SK-N-SH treated with all-trans-retinoic acid at 6 μM for 48 hours (cell line): ENCODE data around the gene TOR3A.

Source experiments
- ATAC-seq: fragments of 200-7000 bp; cut with Tn5 transposase; 3 replicates; pipeline ENCODE4 v1.9.1; 2020; ENCODE audit warnings: mild to moderate bottlenecking, moderate library complexity
- ARNTL ChIP-seq: fragments of 450-650 bp; formaldehyde crosslinking; IDR thresholded peaks from 2 replicates; pipeline ENCODE4 v1.5.0; 2020; ENCODE audit warnings: low read depth, mild to moderate bottlenecking, moderate library complexity, borderline replicate concordance
- BACH2 ChIP-seq: fragments of 250-450 bp; sonication (Bioruptor Pico); IDR thresholded peaks from 2 replicates; pipeline ENCODE4 v1.9.0; 2021; ENCODE audit warnings: mild to moderate bottlenecking, borderline replicate concordance
- CREB5 ChIP-seq: fragments of 250-450 bp; sonication (Bioruptor Pico); IDR thresholded peaks from 2 replicates; pipeline ENCODE4 v1.5.1; 2020; ENCODE audit warnings: low read depth, mild to moderate bottlenecking, moderate library complexity
- CSDC2 ChIP-seq: fragments of 250-450 bp; sonication (Bioruptor Pico); IDR thresholded peaks from 2 replicates; pipeline ENCODE4 v1.5.0; 2020; ENCODE audit warnings: mild to moderate bottlenecking, moderate library complexity
- ESRRG ChIP-seq: fragments of 250-450 bp; sonication (Bioruptor Pico); IDR thresholded peaks from 2 replicates; pipeline ENCODE4 v1.6.1; 2021; ENCODE audit warnings: mild to moderate bottlenecking
- GLIS3 ChIP-seq: fragments of 250-450 bp; sonication (Bioruptor Pico); IDR thresholded peaks from 2 replicates; pipeline ENCODE4 v1.5.0; 2020; ENCODE audit warnings: mild to moderate bottlenecking, moderate library complexity
- ISL1 ChIP-seq: fragments of 250-450 bp; sonication (Bioruptor Pico); IDR thresholded peaks from 2 replicates; pipeline ENCODE4 v2.1.2; 2022; ENCODE audit warnings: mild to moderate bottlenecking, moderate library complexity
- OSR1 ChIP-seq: fragments of 250-450 bp; sonication (Bioruptor Pico); IDR thresholded peaks from 2 replicates; pipeline ENCODE4 v1.8.0; 2022; ENCODE audit warnings: moderate library complexity, mild to moderate bottlenecking, inconsistent platforms
- PATZ1 ChIP-seq: fragments of 250-450 bp; sonication (Bioruptor Pico); IDR thresholded peaks from 2 replicates; pipeline ENCODE4 v1.8.0; 2020; ENCODE audit warnings: mild to moderate bottlenecking, moderate library complexity, borderline replicate concordance
- POU6F1 ChIP-seq: fragments of 250-450 bp; sonication (Bioruptor Pico); IDR thresholded peaks from 2 replicates; pipeline ENCODE4 v1.8.0; 2021; ENCODE audit warnings: low read depth, mild to moderate bottlenecking, moderate library complexity, borderline replicate concordance
- PPARA ChIP-seq: fragments of 250-450 bp; sonication (Bioruptor Pico); IDR thresholded peaks from 2 replicates; pipeline ENCODE4 v1.5.0; 2020; ENCODE audit warnings: mild to moderate bottlenecking, borderline replicate concordance
- RARB ChIP-seq: fragments of 250-450 bp; sonication (Bioruptor Pico); IDR thresholded peaks from 2 replicates; pipeline ENCODE4 v1.8.0; 2021; ENCODE audit warnings: mild to moderate bottlenecking, moderate library complexity
- SNAI2 ChIP-seq: fragments of 250-450 bp; sonication (Bioruptor Pico); IDR thresholded peaks from 2 replicates; pipeline ENCODE4 v1.5.0; 2020; ENCODE audit warnings: mild to moderate bottlenecking, moderate library complexity
- TCF4 ChIP-seq: fragments of 250-450 bp; sonication (Bioruptor Pico); IDR thresholded peaks from 2 replicates; pipeline ENCODE4 v1.8.0; 2021; ENCODE audit warnings: mild to moderate bottlenecking, moderate library complexity, borderline replicate concordance
- TOX ChIP-seq: fragments of 250-450 bp; sonication (Bioruptor Pico); IDR thresholded peaks from 2 replicates; pipeline ENCODE4 v1.8.0; 2021; ENCODE audit warnings: mild to moderate bottlenecking, moderate library complexity, borderline replicate concordance
- ZC3H10 ChIP-seq: fragments of 250-450 bp; sonication (Bioruptor Pico); IDR thresholded peaks from 2 replicates; pipeline ENCODE4 v1.5.1; 2021; ENCODE audit warnings: mild to moderate bottlenecking, moderate library complexity
- ZFP3 ChIP-seq: fragments of 250-450 bp; sonication (Bioruptor Pico); IDR thresholded peaks from 2 replicates; pipeline ENCODE4 v1.5.0; 2020; ENCODE audit warnings: mild to moderate bottlenecking, moderate library complexity
- ZFP30 ChIP-seq: fragments of 450-650 bp; formaldehyde crosslinking; IDR thresholded peaks from 2 replicates; pipeline ENCODE4 v1.5.0; 2022; ENCODE audit warnings: mild to moderate bottlenecking, moderate library complexity
- ZNF565 ChIP-seq: fragments of 450-650 bp; formaldehyde crosslinking; conservative IDR thresholded peaks from 2 replicates; pipeline ENCODE4 v1.5.0; 2020; ENCODE audit warnings: low read depth, mild to moderate bottlenecking, moderate library complexity
- ZNF8 ChIP-seq: fragments of 450-650 bp; formaldehyde crosslinking; IDR thresholded peaks from 2 replicates; pipeline ENCODE4 v1.5.0; 2020; ENCODE audit warnings: mild to moderate bottlenecking, moderate library complexity
- TF ChIP-seq, protein P1 (sequence below): fragments of 250-450 bp; sonication (Bioruptor Pico); IDR thresholded peaks from 2 replicates; pipeline ENCODE4 v1.5.1; 2021; ENCODE audit warnings: mild to moderate bottlenecking, moderate library complexity
- TF ChIP-seq, protein P2 (sequence below): fragments of 250-450 bp; sonication (Bioruptor Pico); IDR thresholded peaks from 2 replicates; pipeline ENCODE4 v1.5.0; 2020; ENCODE audit warnings: mild to moderate bottlenecking, moderate library complexity

TOR3A gene

DNA sequence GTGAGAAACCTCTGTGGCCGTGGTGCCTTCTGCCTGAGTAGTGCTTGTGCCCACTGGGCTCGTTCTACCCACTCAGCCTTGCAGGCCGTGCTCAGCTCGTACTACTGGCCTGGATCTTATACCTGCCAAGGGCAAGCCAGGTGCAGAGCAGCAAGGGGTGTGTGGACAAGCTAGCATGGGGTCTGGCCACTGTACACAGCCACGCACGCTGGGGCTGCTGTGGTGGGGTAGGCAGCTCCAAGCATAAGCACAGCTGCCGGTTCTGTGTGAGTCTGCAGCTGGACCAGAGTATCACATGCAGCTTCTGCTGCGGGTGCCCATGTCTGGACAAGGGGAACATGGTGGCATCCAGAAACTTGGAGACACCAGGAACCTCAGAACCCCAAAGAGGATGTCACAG, 39.8 kb upstream of the TOR3A start:
- no peak for ATAC-seq
- no peak for TF ChIP-seq GLIS3 (CRISPR knock-in tag)
- no peak for TF ChIP-seq ZNF8 (CRISPR knock-in tag)
- no peak for TF ChIP-seq PATZ1 (CRISPR knock-in tag)
- TF ChIP-seq ZNF565 = no peak
- TF ChIP-seq ESRRG (CRISPR knock-in tag) = no peak
- TF ChIP-seq BACH2 = no peak
- no peak for TF ChIP-seq RARB
- no peak for TF ChIP-seq CREB5
- no peak for TF ChIP-seq ISL1 (CRISPR knock-in tag)
- TF ChIP-seq OSR1 = no peak
- TF ChIP-seq ARNTL (CRISPR knock-in tag) = no peak
- TF ChIP-seq SNAI2 (CRISPR knock-in tag) = no peak
- TF ChIP-seq, protein P1, sequence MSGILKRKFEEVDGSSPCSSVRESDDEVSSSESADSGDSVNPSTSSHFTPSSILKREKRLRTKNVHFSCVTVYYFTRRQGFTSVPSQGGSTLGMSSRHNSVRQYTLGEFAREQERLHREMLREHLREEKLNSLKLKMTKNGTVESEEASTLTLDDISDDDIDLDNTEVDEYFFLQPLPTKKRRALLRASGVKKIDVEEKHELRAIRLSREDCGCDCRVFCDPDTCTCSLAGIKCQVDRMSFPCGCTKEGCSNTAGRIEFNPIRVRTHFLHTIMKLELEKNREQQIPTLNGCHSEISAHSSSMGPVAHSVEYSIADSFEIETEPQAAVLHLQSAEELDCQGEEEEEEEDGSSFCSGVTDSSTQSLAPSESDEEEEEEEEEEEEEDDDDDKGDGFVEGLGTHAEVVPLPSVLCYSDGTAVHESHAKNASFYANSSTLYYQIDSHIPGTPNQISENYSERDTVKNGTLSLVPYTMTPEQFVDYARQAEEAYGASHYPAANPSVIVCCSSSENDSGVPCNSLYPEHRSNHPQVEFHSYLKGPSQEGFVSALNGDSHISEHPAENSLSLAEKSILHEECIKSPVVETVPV (CRISPR knock-in tag) = no peak

GRCh38 chr1:179042700-179043099, 39.2 kb upstream of the TOR3A start:
- ATAC-seq = no peak
- TF ChIP-seq TCF4 (CRISPR knock-in tag) = no peak
- no peak for TF ChIP-seq BACH2
- TF ChIP-seq ZFP3 (CRISPR knock-in tag) = no peak
- TF ChIP-seq, protein P2, sequence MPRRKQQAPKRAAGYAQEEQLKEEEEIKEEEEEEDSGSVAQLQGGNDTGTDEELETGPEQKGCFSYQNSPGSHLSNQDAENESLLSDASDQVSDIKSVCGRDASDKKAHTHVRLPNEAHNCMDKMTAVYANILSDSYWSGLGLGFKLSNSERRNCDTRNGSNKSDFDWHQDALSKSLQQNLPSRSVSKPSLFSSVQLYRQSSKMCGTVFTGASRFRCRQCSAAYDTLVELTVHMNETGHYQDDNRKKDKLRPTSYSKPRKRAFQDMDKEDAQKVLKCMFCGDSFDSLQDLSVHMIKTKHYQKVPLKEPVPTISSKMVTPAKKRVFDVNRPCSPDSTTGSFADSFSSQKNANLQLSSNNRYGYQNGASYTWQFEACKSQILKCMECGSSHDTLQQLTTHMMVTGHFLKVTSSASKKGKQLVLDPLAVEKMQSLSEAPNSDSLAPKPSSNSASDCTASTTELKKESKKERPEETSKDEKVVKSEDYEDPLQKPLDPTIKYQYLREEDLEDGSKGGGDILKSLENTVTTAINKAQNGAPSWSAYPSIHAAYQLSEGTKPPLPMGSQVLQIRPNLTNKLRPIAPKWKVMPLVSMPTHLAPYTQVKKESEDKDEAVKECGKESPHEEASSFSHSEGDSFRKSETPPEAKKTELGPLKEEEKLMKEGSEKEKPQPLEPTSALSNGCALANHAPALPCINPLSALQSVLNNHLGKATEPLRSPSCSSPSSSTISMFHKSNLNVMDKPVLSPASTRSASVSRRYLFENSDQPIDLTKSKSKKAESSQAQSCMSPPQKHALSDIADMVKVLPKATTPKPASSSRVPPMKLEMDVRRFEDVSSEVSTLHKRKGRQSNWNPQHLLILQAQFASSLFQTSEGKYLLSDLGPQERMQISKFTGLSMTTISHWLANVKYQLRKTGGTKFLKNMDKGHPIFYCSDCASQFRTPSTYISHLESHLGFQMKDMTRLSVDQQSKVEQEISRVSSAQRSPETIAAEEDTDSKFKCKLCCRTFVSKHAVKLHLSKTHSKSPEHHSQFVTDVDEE (CRISPR knock-in tag) = no peak
- no peak for TF ChIP-seq GLIS3 (CRISPR knock-in tag)
- TF ChIP-seq ZNF565 = no peak
- no peak for TF ChIP-seq ZNF8 (CRISPR knock-in tag)
- TF ChIP-seq POU6F1 (CRISPR knock-in tag) = no peak
- TF ChIP-seq PATZ1 (CRISPR knock-in tag) = no peak

DNA sequence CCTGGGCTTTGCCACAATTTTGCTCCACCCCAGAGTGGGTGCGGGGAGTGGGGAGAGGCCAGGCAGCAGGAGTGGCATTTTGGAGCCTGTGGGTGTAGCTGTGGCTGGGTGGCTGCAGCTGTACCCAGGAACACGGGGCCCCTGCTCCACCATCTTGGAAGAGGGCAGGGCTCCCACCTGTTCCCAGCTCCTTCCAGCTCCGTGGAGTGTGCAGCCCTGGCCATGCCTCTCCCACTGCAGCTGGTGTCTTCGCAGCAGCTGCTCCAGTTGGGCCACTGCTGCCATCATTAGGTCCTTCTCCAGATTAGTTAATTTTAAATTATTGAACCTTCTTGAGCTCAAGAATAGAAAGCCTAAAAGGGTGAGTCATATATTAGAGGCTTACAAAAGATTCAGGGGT, 38.6 kb upstream of the TOR3A start:
- TF ChIP-seq PPARA (no peak), GLIS3 (CRISPR knock-in tag) (no peak), TCF4 (CRISPR knock-in tag) (no peak), CREB5 (no peak), ZNF8 (CRISPR knock-in tag) (no peak), ZC3H10 (CRISPR knock-in tag) (no peak), ISL1 (CRISPR knock-in tag) (no peak), TOX (no peak), POU6F1 (CRISPR knock-in tag) (no peak), ZFP3 (CRISPR knock-in tag) (no peak), ZFP30 (CRISPR knock-in tag) (no peak), CSDC2 (CRISPR knock-in tag) (no peak)
- TF ChIP-seq, all 23 proteins: peak for 0
- no peak for ATAC-seq
